HG02623 (cell line): ENCODE data around the gene ATG16L2.

ENCODE experiments used
- ATAC-seq: cut with Tn5 transposase; IDR thresholded peaks from one replicate; pipeline ENCODE4 v1.9.1; 2021; ENCODE audit warnings: moderate library complexity; ENCODE audit not compliant: unreplicated experiment

The ATG16L2 gene

DNA sequence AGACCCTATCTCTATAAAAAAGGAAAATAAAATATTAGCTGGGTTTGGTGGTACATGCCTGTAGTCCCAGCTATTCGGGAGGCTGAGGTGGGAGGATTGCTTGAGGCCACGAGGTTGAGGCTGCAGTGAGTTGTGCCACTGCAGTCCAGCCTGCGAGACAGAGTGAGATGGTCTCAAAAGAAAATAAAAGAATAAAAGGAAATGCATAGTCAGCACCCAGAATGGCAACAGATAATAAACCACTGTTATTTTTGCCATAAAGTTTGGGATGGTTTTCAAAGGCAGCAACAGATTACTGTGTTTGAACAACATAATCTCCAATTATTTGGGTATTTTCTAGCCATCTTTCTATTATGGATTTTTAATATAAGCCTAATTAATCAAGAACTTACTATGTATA is 61.9 kb downstream of the ATG16L2 start:
- ATAC-seq: no peak
